IPS-NIHi7 (cell line): Measurements from ENCODE around the gene KLHL18.
"Not testable (repeated sequence)": the region's sequence is repeated elsewhere in the genome, so short reads cannot be mapped to it uniquely, and the experiment has no call there.

ENCODE experiments used
- DNase-seq: peaks from one replicate; pipeline ENCODE4 v3.0.0; 2012; ENCODE audit warnings: mixed read lengths; ENCODE audit errors: extremely low spot score

KLHL18 gene

DNA sequence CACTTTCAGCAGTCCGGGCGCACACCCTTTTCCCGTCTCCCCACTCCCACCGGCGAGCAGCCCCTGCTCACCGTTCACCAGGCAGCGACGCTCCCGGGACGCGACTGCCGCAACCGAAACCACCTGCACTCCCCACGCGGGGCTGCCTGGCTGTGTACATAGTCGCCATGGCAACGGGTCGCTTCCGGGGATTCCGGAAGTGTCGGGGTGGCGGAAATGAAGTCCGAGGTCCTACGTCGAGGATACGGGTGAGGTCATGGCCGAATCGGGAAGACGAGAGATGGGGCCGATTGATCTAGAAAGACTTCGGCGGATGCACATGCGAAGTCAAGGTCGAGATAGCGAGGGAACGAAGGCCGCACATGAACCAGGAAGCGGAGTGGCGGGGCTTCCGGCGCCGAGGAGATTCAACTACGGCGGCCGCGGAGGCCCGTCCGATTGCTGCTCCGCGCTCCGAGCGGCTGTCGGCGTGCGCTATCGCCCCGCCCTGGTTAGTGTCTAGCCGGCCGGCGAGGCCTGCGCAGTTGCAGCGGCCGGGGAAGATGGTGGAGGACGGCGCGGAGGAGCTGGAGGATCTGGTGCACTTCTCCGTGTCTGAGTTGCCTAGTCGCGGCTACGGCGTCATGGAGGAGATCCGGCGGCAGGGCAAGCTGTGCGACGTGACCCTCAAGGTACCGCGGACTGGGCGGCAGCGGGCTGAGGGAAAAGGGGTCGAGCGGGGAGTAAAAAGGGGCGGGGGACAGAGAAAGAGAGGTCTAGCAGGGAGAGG, at the start of gene KLHL18, which contains the start of gene KIF9:
TSS of gene KLHL18 (plus strand) at position 521 of the 769 bp plus-strand sequence. CDS start at position 543, 22 bp downstream.
TSS of gene KIF9 (minus strand) at position 376 of the 769 bp plus-strand sequence. CDS start 5,425 bp downstream, outside the sequence.
- DNase-seq = peak; percentile 91

GRCh38 chr3:47238017-47238416, 44.7 kb upstream of the KLHL18 start:
- no peak for DNase-seq

DNA sequence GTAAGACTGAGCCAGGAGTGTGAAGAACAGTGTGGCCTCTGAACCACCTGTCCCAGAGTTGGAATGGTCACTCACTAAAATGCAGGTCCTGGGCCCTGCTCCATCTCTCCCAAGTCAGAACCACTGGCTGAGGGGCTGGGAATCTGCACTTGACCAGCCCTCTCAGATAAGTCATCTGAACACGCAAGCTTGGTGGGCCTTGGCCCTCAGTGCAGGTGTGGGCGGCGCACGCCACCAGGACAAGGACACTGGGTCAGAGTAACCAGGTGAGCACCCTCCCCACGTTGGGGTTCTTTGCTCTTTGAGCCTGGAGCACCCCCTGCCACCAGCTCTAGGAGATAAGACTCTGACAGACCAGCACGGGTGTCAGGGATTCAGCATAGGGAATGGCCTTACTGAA, 42.8 kb upstream of the KLHL18 start:
- no peak for DNase-seq

GRCh38 chr3:47243419-47244147, 39.2 kb upstream of the KLHL18 start:
- no peak for DNase-seq

DNA sequence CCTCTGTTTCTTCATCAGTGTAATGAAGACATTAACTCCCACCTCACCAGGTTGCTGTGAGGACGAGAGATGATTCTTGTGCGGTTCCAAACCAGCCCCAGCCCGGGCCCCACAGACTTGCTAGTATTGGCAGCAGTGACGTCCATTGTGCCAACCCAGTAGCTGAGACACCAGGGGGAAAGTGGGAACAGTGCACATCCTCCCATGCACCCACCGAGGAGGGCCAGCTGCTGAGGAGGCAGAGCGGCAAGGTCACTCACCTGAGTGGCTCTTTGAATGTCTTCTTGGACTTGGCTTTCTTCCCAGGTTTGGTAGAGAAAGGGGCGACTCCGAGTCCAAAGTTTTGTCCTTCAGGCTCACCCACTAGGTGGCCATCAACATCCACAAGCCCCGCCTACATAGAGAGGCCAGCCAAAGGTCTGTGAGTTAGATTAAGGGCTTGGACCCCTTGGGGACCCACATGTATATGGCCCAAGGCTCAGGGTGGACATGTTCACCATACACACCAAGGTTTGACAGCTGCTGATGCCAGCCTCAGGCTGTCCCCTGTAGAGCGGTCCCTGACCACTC, 38.1 kb upstream of the KLHL18 start:
- DNase-seq = no peak

DNA sequence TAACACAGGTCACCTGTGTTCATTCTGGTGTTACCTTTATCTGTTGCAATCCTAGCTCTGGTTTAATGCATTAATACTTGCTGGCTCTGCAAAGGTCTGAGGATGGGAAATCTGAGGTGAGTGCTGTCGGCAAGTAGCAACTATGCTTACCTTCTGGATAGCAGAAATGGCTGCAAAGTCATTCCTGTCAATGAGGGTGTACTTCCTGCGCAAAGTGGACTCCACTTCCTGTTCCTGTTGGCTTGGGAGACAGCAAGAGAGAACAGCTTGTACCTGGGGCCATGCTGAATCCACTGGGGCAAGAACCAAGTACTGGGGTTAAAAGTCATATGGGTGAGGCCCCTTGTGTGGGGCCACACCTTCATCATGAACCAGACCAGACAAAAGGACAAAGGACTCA, 37.5 kb upstream of the KLHL18 start:
- no peak for DNase-seq

GRCh38 chr3:47247131-47248064, 35.3 kb upstream of the KLHL18 start:
- no peak for DNase-seq

GRCh38 chr3:47250309-47251060, 32.3 kb upstream of the KLHL18 start:
- peak; percentile 78 for DNase-seq

DNA sequence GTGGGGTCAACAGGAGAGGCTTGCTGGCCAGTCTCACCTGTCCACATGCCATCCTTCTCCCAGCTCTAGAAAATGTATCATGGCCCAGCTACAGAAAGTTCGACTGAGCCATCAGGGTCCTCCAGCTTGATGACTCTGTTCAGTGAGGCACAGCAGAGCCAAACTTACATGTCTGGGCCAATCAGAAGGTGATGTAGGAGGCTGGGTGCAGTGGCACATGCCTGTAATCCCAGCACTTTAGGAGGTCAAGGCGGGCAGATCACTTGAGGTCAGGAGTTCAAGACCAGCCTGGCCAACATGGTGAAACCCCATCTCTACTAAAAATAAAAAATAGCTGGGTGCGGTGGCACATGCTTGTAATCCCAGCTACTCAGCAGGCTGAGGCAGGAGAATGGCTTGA, 31.7 kb upstream of the KLHL18 start:
- DNase-seq = not testable (repeated sequence)

GRCh38 chr3:47251689-47252088, 31.1 kb upstream of the KLHL18 start:
- no peak for DNase-seq

GRCh38 chr3:47256331-47256730, 26.4 kb upstream of the KLHL18 start:
- not testable (repeated sequence) for DNase-seq

- no peak for DNase-seq
Observed at GRCh38 chr3:47259114-47259513, 23.6 kb upstream of the KLHL18 start.

- DNase-seq = no peak
Observed at GRCh38 chr3:47260605-47261004, 22.1 kb upstream of the KLHL18 start.

DNA sequence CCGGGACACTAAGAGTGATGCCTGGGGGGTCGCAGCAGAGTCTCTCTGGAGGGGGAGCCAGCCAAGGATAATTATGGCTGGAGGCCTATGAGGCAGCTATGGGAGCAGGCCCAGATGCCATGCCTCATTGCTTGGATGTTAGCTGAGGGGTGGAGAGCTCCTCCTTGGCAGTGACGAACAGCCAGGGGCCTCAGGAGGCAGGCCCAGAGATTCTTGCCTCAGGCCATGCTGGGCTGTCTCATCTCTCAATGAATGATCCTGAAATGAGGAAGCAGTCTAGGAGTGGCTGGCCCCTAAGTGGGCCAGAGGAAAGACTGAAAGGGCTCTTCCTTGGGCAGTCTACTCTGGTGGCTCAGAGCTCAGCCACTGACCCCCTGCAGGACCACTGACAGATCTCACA, 21.4 kb upstream of the KLHL18 start:
- no peak for DNase-seq

DNA sequence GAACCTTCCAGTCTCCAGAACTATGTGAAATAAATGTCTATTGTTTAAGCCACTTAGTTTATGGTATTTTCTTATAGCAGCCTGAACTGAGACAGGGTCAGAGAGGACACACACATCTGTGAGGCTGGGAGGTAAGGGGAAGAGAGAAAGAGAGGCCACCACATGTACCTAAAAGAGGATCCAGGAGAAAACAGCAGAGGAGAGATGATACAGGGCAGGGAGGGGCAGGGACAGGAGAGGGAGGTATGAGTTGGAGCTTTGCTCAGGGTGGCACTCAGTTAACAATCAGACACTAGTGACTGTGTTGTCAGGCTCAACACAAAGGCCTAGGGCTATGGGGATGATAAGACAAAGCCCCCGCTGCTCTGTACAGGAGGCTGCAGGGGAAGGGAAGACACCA, 17.7 kb upstream of the KLHL18 start:
- DNase-seq = no peak

DNA sequence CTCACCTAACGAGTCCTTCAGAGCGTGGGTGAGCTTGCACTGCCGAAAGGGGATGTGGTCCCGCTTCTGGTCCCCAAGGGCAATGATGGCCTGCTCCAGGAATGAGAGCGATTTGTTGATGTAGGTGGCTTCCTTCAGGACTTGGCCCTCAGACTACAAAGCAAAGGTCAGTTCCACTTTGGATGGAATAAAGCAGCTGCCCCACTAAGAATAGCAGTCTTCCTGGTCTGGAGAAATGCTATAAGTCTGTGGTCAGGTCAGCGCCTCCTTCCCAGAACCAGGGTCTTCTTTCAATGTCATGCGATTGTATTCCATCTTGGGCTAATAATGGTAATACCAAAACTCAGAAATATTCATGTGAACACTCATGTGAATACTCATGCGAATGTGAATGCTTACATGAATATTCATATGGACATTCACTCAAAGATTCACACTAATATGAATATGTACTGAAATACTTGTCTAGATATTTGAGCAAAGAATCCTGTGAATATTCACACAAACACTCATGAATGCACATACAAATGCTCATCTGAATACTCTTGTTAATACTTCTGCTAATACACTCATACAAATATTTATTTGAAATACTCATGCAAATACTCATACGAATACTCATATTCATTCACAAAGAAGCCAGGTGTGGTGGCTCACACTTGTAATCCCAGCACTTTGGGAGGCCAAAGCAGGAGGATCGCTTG, 16.9 kb upstream of the KLHL18 start:
- DNase-seq = no peak

DNA sequence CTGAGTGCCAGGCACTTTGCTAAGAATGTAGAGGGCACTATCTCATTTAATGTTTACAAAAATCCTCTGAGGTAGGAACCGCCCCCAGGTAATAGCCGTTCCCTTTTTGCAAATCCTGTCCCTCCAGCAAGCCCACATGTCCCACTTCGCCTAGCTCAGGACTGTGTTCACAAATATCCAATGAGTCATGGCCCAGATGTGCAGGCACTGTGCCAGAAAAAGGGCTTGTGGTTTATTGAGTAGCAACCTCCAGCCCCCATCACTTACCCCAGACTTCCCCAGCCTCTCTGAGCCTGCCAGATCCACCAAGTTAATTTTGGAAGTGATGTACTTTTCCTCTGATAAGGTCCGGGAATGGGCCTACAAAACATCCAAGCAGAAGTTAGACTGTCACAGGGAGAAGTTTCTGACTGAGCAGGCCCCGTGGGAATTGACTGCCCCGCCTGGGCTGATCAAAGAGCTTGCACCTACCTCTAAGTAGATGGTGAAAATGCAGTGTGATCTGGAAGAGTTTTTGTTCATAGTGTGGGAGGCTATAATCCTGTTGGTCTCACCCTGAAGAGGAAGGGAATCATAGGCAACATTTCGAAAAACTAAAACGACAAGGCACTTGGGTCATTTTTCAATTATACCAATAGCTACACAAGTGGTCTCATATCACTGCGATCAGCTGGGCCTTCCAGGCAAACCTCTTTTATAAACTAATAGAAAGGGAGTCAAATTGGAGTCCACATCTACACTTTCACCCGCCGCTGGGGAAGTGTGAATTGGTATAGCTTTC, 15.8 kb upstream of the KLHL18 start:
- no peak for DNase-seq

DNA sequence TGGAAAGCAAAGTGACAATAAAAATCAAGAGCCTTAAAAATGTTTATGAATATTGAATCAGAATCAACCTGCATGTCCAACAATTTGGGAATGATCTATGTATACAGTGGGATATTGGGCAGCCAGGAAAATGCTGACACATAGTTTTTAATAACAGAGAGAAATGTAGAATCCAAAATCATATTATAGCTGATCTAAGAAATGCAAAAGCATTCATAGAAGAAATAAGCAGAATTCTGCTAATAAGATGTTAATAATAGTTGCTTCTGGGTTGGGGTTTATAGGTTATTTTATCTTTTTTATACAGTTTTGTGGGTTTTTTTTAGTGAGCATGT, 15.3 kb upstream of the KLHL18 start:
- DNase-seq = no peak

DNA sequence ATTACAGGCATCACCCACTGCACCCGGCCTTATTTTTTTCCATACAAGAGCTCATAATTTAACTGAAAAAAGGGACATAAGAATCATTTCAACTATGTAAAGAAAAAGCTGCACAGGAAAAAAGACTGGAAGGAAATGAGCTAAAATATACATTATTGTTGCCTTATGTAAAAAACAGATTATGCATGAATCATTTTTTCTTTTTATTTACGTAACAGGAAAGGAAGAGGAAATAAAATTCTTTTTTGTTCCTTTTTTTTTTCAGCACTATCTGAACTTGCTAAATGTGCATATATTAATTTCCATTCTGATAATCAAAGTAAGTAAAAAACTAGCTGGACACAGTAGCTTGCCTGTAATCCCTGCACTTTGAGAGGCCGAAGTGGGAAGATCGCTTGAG, 12.2 kb upstream of the KLHL18 start:
- DNase-seq = no peak

GRCh38 chr3:47273564-47273963, 9.2 kb upstream of the KLHL18 start:
- DNase-seq = no peak
